HL-60 (cell line): ENCODE measurements around the gene PRDM16.

Experiments used
- DNase-seq, 2 experiments: peaks; one replicate each; pipeline ENCODE4 v3.0.0-alpha.2; 2010 to 2020; ENCODE audit warnings: low read depth in 1 of 2, low spot score in 1 of 2
- H3K27ac ChIP-seq: fragments of 250-450 bp; sonication (Bioruptor Pico); replicated peaks from 2 replicates; pipeline ENCODE4 v1.5.1; 2020; ENCODE audit warnings: mild to moderate bottlenecking, moderate library complexity
- H3K27me3 ChIP-seq: fragments of 250-450 bp; sonication (Bioruptor Pico); 2 replicates; pipeline ENCODE4 v1.5.1; 2021; ENCODE audit warnings: mild to moderate bottlenecking, moderate library complexity; ENCODE audit not compliant: insufficient read depth, poor library complexity, severe bottlenecking
- H3K4me3 ChIP-seq: replicated peaks from 2 replicates; pipeline ENCODE4 v1.5.1; 2011; ENCODE audit warnings: mild to moderate bottlenecking, control low read depth, low read length; ENCODE audit not compliant: insufficient read depth
- GABPA ChIP-seq: IDR thresholded peaks from 2 replicates; pipeline ENCODE4 v1.6.1; 2012; ENCODE audit warnings: low read depth
- POLR2AphosphoS5 ChIP-seq: IDR thresholded peaks from 2 replicates; pipeline ENCODE4 v1.6.1; 2012; ENCODE audit warnings: low read depth
- SPI1 ChIP-seq: IDR thresholded peaks from 2 replicates; pipeline ENCODE4 v1.6.1; 2012; ENCODE audit warnings: low read depth, mild to moderate bottlenecking, borderline replicate concordance
- TF ChIP-seq, protein P1 (sequence below): IDR thresholded peaks from 2 replicates; pipeline ENCODE4 v1.6.1; 2012; ENCODE audit warnings: low read depth; ENCODE audit not compliant: insufficient replicate concordance
- TF ChIP-seq, protein P2 (sequence below): IDR thresholded peaks from one replicate; pipeline ENCODE4 v1.5.1; 2011; ENCODE audit warnings: low read length, control low read depth, inconsistent platforms; ENCODE audit not compliant: insufficient read depth

The PRDM16 gene

DNA sequence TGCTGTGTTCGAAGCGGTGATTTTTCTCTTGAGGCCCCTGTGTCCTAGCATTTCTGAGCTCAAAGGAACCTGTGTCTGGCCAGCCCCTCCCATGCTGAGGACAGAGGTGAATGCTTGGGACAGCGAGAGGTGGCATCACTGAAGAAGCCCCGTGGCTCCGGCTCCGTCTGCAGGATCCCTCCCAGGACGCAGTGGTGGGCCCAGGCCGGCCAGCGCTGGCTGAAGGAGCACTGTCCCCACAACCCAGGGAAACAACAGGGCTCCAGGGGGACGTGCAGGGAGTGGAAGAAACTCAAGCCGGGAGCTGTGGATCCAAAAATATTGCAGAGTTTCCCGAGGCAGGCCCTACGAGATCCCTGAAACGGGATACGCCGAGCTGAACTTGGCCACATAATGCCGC, 221.4 kb downstream of the PRDM16 start:
- TF ChIP-seq SPI1 (no peak), POLR2AphosphoS5 (no peak), GABPA (no peak)
- TF ChIP-seq, protein P1, sequence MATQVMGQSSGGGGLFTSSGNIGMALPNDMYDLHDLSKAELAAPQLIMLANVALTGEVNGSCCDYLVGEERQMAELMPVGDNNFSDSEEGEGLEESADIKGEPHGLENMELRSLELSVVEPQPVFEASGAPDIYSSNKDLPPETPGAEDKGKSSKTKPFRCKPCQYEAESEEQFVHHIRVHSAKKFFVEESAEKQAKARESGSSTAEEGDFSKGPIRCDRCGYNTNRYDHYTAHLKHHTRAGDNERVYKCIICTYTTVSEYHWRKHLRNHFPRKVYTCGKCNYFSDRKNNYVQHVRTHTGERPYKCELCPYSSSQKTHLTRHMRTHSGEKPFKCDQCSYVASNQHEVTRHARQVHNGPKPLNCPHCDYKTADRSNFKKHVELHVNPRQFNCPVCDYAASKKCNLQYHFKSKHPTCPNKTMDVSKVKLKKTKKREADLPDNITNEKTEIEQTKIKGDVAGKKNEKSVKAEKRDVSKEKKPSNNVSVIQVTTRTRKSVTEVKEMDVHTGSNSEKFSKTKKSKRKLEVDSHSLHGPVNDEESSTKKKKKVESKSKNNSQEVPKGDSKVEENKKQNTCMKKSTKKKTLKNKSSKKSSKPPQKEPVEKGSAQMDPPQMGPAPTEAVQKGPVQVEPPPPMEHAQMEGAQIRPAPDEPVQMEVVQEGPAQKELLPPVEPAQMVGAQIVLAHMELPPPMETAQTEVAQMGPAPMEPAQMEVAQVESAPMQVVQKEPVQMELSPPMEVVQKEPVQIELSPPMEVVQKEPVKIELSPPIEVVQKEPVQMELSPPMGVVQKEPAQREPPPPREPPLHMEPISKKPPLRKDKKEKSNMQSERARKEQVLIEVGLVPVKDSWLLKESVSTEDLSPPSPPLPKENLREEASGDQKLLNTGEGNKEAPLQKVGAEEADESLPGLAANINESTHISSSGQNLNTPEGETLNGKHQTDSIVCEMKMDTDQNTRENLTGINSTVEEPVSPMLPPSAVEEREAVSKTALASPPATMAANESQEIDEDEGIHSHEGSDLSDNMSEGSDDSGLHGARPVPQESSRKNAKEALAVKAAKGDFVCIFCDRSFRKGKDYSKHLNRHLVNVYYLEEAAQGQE: no peak
- TF ChIP-seq, protein P2, sequence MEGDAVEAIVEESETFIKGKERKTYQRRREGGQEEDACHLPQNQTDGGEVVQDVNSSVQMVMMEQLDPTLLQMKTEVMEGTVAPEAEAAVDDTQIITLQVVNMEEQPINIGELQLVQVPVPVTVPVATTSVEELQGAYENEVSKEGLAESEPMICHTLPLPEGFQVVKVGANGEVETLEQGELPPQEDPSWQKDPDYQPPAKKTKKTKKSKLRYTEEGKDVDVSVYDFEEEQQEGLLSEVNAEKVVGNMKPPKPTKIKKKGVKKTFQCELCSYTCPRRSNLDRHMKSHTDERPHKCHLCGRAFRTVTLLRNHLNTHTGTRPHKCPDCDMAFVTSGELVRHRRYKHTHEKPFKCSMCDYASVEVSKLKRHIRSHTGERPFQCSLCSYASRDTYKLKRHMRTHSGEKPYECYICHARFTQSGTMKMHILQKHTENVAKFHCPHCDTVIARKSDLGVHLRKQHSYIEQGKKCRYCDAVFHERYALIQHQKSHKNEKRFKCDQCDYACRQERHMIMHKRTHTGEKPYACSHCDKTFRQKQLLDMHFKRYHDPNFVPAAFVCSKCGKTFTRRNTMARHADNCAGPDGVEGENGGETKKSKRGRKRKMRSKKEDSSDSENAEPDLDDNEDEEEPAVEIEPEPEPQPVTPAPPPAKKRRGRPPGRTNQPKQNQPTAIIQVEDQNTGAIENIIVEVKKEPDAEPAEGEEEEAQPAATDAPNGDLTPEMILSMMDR: no peak
- Histone ChIP-seq H3K27ac (no peak overlapping the region), H3K27me3 (no peaks in the 10 kb centered on the region), H3K4me3 (no peak overlapping the region)
- DNase-seq: no peak

DNA sequence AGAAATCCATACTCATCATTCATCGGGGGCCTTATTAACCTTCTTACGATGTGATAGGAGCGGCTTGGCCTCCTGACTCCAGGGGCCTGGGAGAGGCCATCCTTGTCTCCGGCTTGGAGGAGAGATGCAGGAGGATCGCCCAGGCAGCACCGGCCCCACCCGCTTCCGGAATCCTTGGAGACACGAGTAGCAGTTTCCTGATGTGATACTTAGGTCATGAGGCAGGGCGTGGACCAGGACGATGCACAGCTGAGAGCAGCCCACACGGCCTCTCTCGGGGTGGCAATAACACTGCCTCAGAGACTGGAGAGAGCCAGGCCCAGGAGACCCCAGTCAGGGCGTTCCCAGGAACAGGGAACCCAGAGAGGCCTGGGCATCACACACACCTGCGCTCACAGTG, 221.9 kb downstream of the PRDM16 start:
- DNase-seq: no peak
- no peak for TF ChIP-seq POLR2AphosphoS5
- TF ChIP-seq, protein P1: no peak
- TF ChIP-seq SPI1: no peak
- no peak for TF ChIP-seq GABPA
- TF ChIP-seq, protein P2: no peak
- H3K27me3 ChIP-seq: no peaks in the 10 kb centered on the region

DNA sequence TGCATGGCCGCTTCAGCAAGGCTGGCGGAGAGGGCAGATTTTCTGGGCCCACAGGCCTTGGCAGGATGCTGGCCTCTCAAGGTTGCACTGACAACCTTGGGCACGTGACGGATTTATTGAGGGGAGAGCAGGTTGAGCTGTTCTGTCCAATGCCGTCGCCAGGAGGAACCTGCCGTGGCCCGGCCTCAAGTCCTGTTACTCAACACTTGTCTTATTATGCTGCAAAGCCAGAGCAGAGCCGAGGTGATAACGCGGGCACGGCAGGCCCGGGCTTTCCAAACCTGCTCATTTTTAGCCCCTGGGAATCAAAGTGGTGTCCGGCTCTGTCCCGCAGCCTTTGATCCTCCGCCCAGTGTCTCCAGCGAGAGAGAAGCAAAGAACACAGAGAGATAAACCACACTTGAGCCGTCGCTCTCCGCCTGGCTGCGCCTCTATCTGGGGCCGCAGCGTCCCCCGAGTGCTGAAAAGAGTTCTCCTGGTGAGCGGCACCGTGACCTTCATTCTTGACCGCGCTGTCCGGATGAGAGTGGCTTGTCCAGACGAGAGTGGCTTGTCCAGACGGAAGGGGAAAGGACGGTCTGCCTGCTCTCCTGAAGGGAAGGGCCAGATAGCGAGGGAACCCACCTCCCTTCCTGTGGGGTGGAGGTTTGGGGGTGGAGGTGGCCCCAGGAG, 223.2 kb downstream of the PRDM16 start:
- Histone ChIP-seq H3K4me3 (no peak overlapping the region), H3K27ac (no peak overlapping the region), H3K27me3 (no peaks in the 10 kb centered on the region)
- DNase-seq: no peak
- no peak for TF ChIP-seq SPI1
- no peak for TF ChIP-seq GABPA
- TF ChIP-seq POLR2AphosphoS5: no peak
- TF ChIP-seq, protein P1: no peak
- TF ChIP-seq, protein P2: no peak

More for the DNA sequence above, 221.9 kb downstream of the PRDM16 start:
- no peak overlapping the region for H3K4me3 ChIP-seq
- no peak overlapping the region for H3K27ac ChIP-seq
